Sigmoid colon (tissue), 7 donors: ENCODE measurements around the gene LPP. TPM values are rescaled to one million over a fixed set of nuclear protein-coding genes. Genes with fewer than 3 reads are reported as not detected.

Source experiments
- DNase-seq: peaks from one replicate; pipeline ENCODE4 v3.0.0-alpha.2; 2019
- H3K27ac ChIP-seq, 4 donors: fragments of 200-600 bp; sonication (generic); one replicate each; pipeline ENCODE4 v1.5.1; 2016 to 2019; ENCODE audit warnings: mild to moderate bottlenecking in 1 of 4
- H3K27me3 ChIP-seq, 3 donors: fragments of 200-600 bp; sonication (generic); one replicate each; pipeline ENCODE4 v1.5.1; 2019; ENCODE audit warnings: mild to moderate bottlenecking in 1 of 3
- H3K36me3 ChIP-seq, 4 donors: fragments of 200-600 bp; sonication (generic); one replicate each; pipeline ENCODE4 v1.5.1; 2016 to 2019
- H3K4me1 ChIP-seq, 4 donors: fragments of 200-600 bp; sonication (generic); one replicate each; pipeline ENCODE4 v1.5.1; 2017 to 2019
- H3K4me3 ChIP-seq, 4 donors: fragments of 200-600 bp; sonication (generic); one replicate each; pipeline ENCODE4 v1.5.1; 2017 to 2019; ENCODE audit warnings: mild to moderate bottlenecking in 2 of 4, moderate library complexity in 1 of 4
- H3K9me3 ChIP-seq, 4 donors: fragments of 200-600 bp in 3 of 4; sonication (generic) in 3 of 4; one replicate each; pipeline versions ENCODE4 v1.5.1 to v1.6.1; 2013 to 2019
- CTCF ChIP-seq, 4 experiments: fragments of 450-650 bp in 3 of 4; fragments of 200-600 bp in 1 of 4; IDR thresholded peaks; one replicate each; pipeline ENCODE4 v1.5.1; 2016 to 2019; ENCODE audit warnings: antibody characterized with exemption in 4 of 4, mild to moderate bottlenecking in 3 of 4, moderate library complexity in 2 of 4
- EP300 ChIP-seq, 4 donors: sonication (generic); formaldehyde crosslinking; IDR thresholded peaks; one replicate each; pipeline ENCODE4 v1.6.1; 2017; ENCODE audit warnings: antibody characterized with exemption in 4 of 4
- POLR2A ChIP-seq, 2 donors: fragments of 450-650 bp; IDR thresholded peaks; one replicate each; pipeline ENCODE4 v1.6.1; 2016; ENCODE audit warnings: antibody characterized with exemption in 2 of 2, mild to moderate bottlenecking in 2 of 2, moderate library complexity in 2 of 2
- POLR2AphosphoS5 ChIP-seq, 4 donors: sonication (generic); formaldehyde crosslinking; IDR thresholded peaks; one replicate each; pipeline ENCODE4 v1.6.1; 2017; ENCODE audit warnings: antibody characterized with exemption in 4 of 4
- WGBS, 2 donors: extraction: QIAGEN DNeasy Blood & Tissue Kit; methylation state at CpG; one replicate each; pipeline ENCODE4 v1.1.7; 2013; 5-methylcytosine and 5-hydroxymethylcytosine counted together
- intact Hi-C: fragments of 100-400 bp; cut with DNase I; formaldehyde crosslinking; loops from one replicate; pipeline ENCODE4 v1.15.1; 2023
- polyA plus RNA-seq, 3 donors: library from polyadenylated mRNA; stranded (reverse); fragments of 200-250 nt; gene quantifications; one replicate each; pipeline ENCODE4 v1.2.3, GENCODE V29; 2013
- total RNA-seq, 4 donors: library from RNA; depleted of rRNA; stranded (reverse); fragments of >200 nt; gene quantifications; one replicate each; pipeline ENCODE4 v1.1.0, GENCODE V29; 2016
- donor health status: healthy with polysubstance abuse.
- donor health status: Bipolar disorder and iron deficiency.
- donor health status: healthy.

The LPP gene
- total and polyA plus RNA-seq, 7 donors = 5.3 to 1,773 (median 824) TPM

- H3K4me1 ChIP-seq = peaks cover 0 to 56% (median 22%) of the 10 kb centered on the region in 4 donors
- H3K4me3 ChIP-seq = no peak overlapping the region
- H3K36me3 ChIP-seq = peaks cover 0 to 7% (median 0%) of the 10 kb centered on the region in 4 donors
- TF ChIP-seq POLR2AphosphoS5 (IDR thresholded peaks at IDR 0.05) (no peak), CTCF (IDR thresholded peaks at IDR 0.05) (no peak), POLR2A (IDR thresholded peaks at IDR 0.05) (no peak), EP300 (IDR thresholded peaks at IDR 0.05) (no peak)
- H3K27ac ChIP-seq = no peak overlapping the region
- intact Hi-C loops = no loop called here
- no peaks in the 10 kb centered on the region for H3K27me3 ChIP-seq
- no peak for DNase-seq
- WGBS, 2 donors = 80 to 92% methylated on average over 4 of the region's 4 CpGs
- no peaks in the 10 kb centered on the region for H3K9me3 ChIP-seq
Observed at GRCh38 chr3:188497021-188497420, 343.1 kb downstream of the LPP start.

GRCh38 chr3:188503647-188504046 lies 349.7 kb downstream of the LPP start:
- WGBS, 2 donors = 59 to 80% methylated on average over 3 of the region's 3 CpGs
- Histone ChIP-seq H3K27ac (peak overlapping the region in 1 of 4 donors; percentile 13), H3K9me3 (peaks cover 0 to 5% (median 0%) of the 10 kb centered on the region in 4 donors), H3K36me3 (no peaks in the 10 kb centered on the region), H3K4me3 (no peak overlapping the region), H3K4me1 (peaks cover 0 to 44% (median 27%) of the 10 kb centered on the region in 4 donors), H3K27me3 (no peaks in the 10 kb centered on the region)
- intact Hi-C loops = no loop called here
- TF ChIP-seq CTCF (IDR thresholded peaks at IDR 0.05) (no peak), EP300 (IDR thresholded peaks at IDR 0.05) (no peak), POLR2AphosphoS5 (IDR thresholded peaks at IDR 0.05) (no peak), POLR2A (IDR thresholded peaks at IDR 0.05) (no peak)
- no peak for DNase-seq

- H3K36me3 ChIP-seq = no peaks in the 10 kb centered on the region
- TF ChIP-seq CTCF (IDR thresholded peaks at IDR 0.05) (no peak), POLR2A (IDR thresholded peaks at IDR 0.05) (no peak), POLR2AphosphoS5 (IDR thresholded peaks at IDR 0.05) (no peak), EP300 (IDR thresholded peaks at IDR 0.05) (no peak)
- peaks cover 0 to 5% (median 0%) of the 10 kb centered on the region in 4 donors for H3K9me3 ChIP-seq
- peak overlapping the region in 1 of 4 donors; percentile 23 for H3K27ac ChIP-seq
- 57 to 64% methylated on average over 3 of the region's 3 CpGs for WGBS, 2 donors
- H3K27me3 ChIP-seq = no peaks in the 10 kb centered on the region
- peaks cover 0 to 48% (median 33%) of the 10 kb centered on the region in 4 donors for H3K4me1 ChIP-seq
- no peak for DNase-seq
- intact Hi-C loops = no loop called here
- H3K4me3 ChIP-seq = no peak overlapping the region
Observed at GRCh38 chr3:188505151-188505550, 351.2 kb downstream of the LPP start.

- TF ChIP-seq EP300 (IDR thresholded peaks at IDR 0.05) = no peak
- TF ChIP-seq POLR2AphosphoS5 (IDR thresholded peaks at IDR 0.05) = no peak
- no peak for TF ChIP-seq CTCF (IDR thresholded peaks at IDR 0.05)
- TF ChIP-seq POLR2A (IDR thresholded peaks at IDR 0.05) = no peak
- intact Hi-C loops = no loop called here
- DNase-seq = no peak
- no peaks in the 10 kb centered on the region for H3K36me3 ChIP-seq
- 92 to 95% methylated on average over 2 of the region's 2 CpGs for WGBS, 2 donors
- peaks cover 0 to 5% (median 0%) of the 10 kb centered on the region in 4 donors for H3K9me3 ChIP-seq
- H3K27ac ChIP-seq = no peak overlapping the region
- peaks cover 0 to 55% (median 40%) of the 10 kb centered on the region in 4 donors for H3K4me1 ChIP-seq
- H3K4me3 ChIP-seq = no peak overlapping the region
- no peaks in the 10 kb centered on the region for H3K27me3 ChIP-seq
Observed at GRCh38 chr3:188505911-188506310, 352.0 kb downstream of the LPP start.

GRCh38 chr3:188506446-188506845 lies 352.5 kb downstream of the LPP start:
- Histone ChIP-seq H3K4me3 (no peak overlapping the region), H3K9me3 (peaks cover 0 to 5% (median 0%) of the 10 kb centered on the region in 4 donors), H3K36me3 (no peaks in the 10 kb centered on the region), H3K4me1 (peaks cover 0 to 56% (median 41%) of the 10 kb centered on the region in 4 donors), H3K27ac (no peak overlapping the region), H3K27me3 (no peaks in the 10 kb centered on the region)
- no peak for TF ChIP-seq POLR2A (IDR thresholded peaks at IDR 0.05)
- no peak for TF ChIP-seq CTCF (IDR thresholded peaks at IDR 0.05)
- no peak for TF ChIP-seq EP300 (IDR thresholded peaks at IDR 0.05)
- TF ChIP-seq POLR2AphosphoS5 (IDR thresholded peaks at IDR 0.05) = no peak
- intact Hi-C loops = no loop called here
- DNase-seq = no peak
- 92 to 96% methylated on average over 1 of the region's 1 CpG for WGBS, 2 donors
